Osteocyte (in vitro differentiated cells): ENCODE measurements around the gene NUDT2. TPM values are rescaled to one million over a fixed set of nuclear protein-coding genes. Genes with fewer than 3 reads are reported as not detected.
"Not testable (repeated sequence)": the region's sequence is repeated elsewhere in the genome, so short reads cannot be mapped to it uniquely, and the experiment has no call there.

Experiments used
- DNase-seq: peaks from one replicate; pipeline ENCODE4 v3.0.0; 2021; ENCODE audit warnings: mixed read lengths; ENCODE audit not compliant: unreplicated experiment; ENCODE audit errors: extremely low spot score
- H3K27ac Mint-ChIP-seq: one replicate; pipeline ENCODE4 v1.8.0; 2021; ENCODE audit warnings: mild to moderate bottlenecking, mixed read lengths; ENCODE audit not compliant: unreplicated experiment
- H3K27me3 Mint-ChIP-seq: one replicate; pipeline ENCODE4 v1.8.0; 2021; ENCODE audit warnings: mixed read lengths; ENCODE audit not compliant: unreplicated experiment
- H3K36me3 Mint-ChIP-seq: one replicate; pipeline ENCODE4 v1.8.0; 2021; ENCODE audit warnings: mixed read lengths; ENCODE audit not compliant: unreplicated experiment
- H3K4me1 Mint-ChIP-seq: one replicate; pipeline ENCODE4 v1.8.0; 2021; ENCODE audit warnings: mixed read lengths; ENCODE audit not compliant: unreplicated experiment
- H3K4me3 Mint-ChIP-seq: one replicate; pipeline ENCODE4 v1.8.0; 2021; ENCODE audit warnings: mild to moderate bottlenecking, moderate library complexity, mixed read lengths; ENCODE audit not compliant: unreplicated experiment
- H3K9me3 Mint-ChIP-seq: one replicate; pipeline ENCODE4 v1.8.0; 2021; ENCODE audit warnings: mixed read lengths; ENCODE audit not compliant: unreplicated experiment
- CTCF ChIP-seq: fragments of 200-600 bp; sonication (generic); IDR thresholded peaks from 2 replicates; pipeline ENCODE4 v1.5.0; 2021; ENCODE audit warnings: antibody characterized with exemption, mild to moderate bottlenecking, moderate library complexity
- total RNA-seq: library from RNA; stranded (reverse); gene quantifications from 2 replicates; pipeline ENCODE4 v1.2.1, GENCODE V29; 2021

NUDT2 gene
- total RNA-seq, 1 donor from 2014 or later: 24.1 TPM

GRCh38 chr9:34343090-34343489, 13.7 kb downstream of the NUDT2 start:
- TF ChIP-seq CTCF: no peak
- Mint-ChIP-seq H3K9me3 (no peaks in the 10 kb centered on the region), H3K27ac (no peak overlapping the region), H3K36me3 (peaks cover 21% of the 10 kb centered on the region), H3K27me3 (no peaks in the 10 kb centered on the region), H3K4me3 (no peak overlapping the region), H3K4me1 (peaks cover 7% of the 10 kb centered on the region)
- DNase-seq: no peak

GRCh38 chr9:34343605-34344004, 14.2 kb downstream of the NUDT2 start:
- H3K36me3 Mint-ChIP-seq: peaks cover 21% of the 10 kb centered on the region
- no peaks in the 10 kb centered on the region for H3K27me3 Mint-ChIP-seq
- peaks cover 7% of the 10 kb centered on the region for H3K4me1 Mint-ChIP-seq
- no peak overlapping the region for H3K4me3 Mint-ChIP-seq
- DNase-seq: no peak
- no peak for TF ChIP-seq CTCF
- H3K9me3 Mint-ChIP-seq: no peaks in the 10 kb centered on the region
- H3K27ac Mint-ChIP-seq: no peak overlapping the region

- Mint-ChIP-seq H3K27ac (no peak overlapping the region), H3K27me3 (no peaks in the 10 kb centered on the region), H3K9me3 (no peaks in the 10 kb centered on the region), H3K4me3 (no peak overlapping the region), H3K36me3 (peaks cover 11% of the 10 kb centered on the region), H3K4me1 (peaks cover 7% of the 10 kb centered on the region)
- TF ChIP-seq CTCF: no peak
- DNase-seq: no peak
These were observed 17.8 kb downstream of the NUDT2 start for GRCh38 chr9:34346873-34347799.

DNA sequence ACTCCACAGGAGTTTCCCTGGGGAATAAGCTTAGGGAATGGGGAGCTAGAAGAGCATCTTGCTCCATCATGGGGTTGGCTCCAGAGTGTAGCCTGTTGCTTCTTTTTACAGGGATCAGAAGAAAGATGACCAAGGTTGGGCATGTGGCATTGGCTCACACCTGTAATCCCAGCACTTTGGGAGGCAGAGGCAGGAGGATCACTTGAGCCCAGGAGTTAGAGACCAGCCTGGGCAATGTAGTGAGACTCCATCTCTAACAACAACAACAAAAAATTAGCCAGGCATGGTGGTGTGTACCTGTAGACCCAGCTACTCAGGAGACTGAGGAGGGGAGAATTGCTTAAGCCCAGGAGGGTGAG, 18.4 kb downstream of the NUDT2 start:
- no peak for DNase-seq
- TF ChIP-seq CTCF: no peak
- H3K27me3 Mint-ChIP-seq: no peaks in the 10 kb centered on the region
- peaks cover 7% of the 10 kb centered on the region for H3K4me1 Mint-ChIP-seq
- H3K4me3 Mint-ChIP-seq: no peak overlapping the region
- no peaks in the 10 kb centered on the region for H3K9me3 Mint-ChIP-seq
- H3K27ac Mint-ChIP-seq: no peak overlapping the region
- H3K36me3 Mint-ChIP-seq: peaks cover 11% of the 10 kb centered on the region

GRCh38 chr9:34349324-34349723, 20.0 kb downstream of the NUDT2 start:
- peaks cover 5% of the 10 kb centered on the region for H3K36me3 Mint-ChIP-seq
- no peaks in the 10 kb centered on the region for H3K9me3 Mint-ChIP-seq
- no peak for TF ChIP-seq CTCF
- H3K27me3 Mint-ChIP-seq: no peaks in the 10 kb centered on the region
- H3K4me3 Mint-ChIP-seq: no peak overlapping the region
- H3K4me1 Mint-ChIP-seq: peaks cover 7% of the 10 kb centered on the region
- no peak overlapping the region for H3K27ac Mint-ChIP-seq
- no peak for DNase-seq

DNA sequence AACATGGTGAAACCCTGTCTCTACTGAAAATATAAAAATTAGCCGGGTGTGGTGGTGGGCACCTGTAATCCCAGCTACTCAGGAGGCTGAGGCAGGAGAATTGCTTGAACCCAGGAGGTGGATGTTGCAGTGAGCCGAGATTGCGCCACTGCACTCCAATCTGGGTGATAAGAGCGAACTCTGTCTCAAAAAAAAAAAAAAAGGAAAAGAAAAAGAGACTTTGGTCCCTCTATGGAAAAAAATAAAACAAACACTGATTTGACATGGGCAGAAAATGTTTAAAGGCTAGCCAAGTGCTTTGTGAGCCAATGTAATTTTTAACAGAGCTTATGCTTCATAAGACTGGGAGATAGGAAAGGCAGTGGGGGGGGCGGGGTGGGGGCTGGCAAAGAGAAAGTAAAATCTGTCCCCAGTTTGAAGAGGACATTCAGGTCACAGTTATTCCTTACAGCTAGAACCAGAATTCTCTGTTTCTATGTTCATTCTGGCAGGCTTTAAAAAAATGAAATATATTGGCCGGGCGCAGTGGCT, 22.8 kb downstream of the NUDT2 start:
- DNase-seq, H3K27ac Mint-ChIP-seq, H3K36me3 Mint-ChIP-seq, H3K27me3 Mint-ChIP-seq, H3K9me3 Mint-ChIP-seq, H3K4me1 Mint-ChIP-seq, H3K4me3 Mint-ChIP-seq: not testable (repeated sequence)

DNA sequence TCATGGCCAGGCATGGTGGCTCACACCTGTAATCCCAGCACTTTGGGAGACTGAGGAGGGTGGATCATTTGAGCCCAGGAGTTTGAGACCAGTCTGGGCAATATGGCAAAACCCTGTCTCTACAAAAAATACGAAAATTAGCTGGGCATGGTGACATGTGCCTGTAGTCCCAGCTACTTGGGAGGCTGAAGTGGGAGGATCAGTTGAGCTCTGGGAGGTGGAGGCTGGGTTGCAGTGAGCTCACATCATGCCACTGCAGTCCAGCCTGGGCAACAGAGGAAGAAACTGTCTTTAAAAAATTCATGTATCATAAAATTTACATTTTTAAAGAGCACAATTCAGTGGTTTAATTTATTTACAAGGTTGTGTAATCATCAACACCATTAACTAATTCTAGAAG, 23.6 kb downstream of the NUDT2 start:
- not testable (repeated sequence) for H3K27ac Mint-ChIP-seq, H3K4me3 Mint-ChIP-seq, H3K4me1 Mint-ChIP-seq, DNase-seq, H3K36me3 Mint-ChIP-seq, H3K27me3 Mint-ChIP-seq
- peaks cover 12% of the 10 kb centered on the region for H3K9me3 Mint-ChIP-seq
